Activated CD8-positive, alpha-beta T cell treated with anti-CD3 and anti-CD28 coated beads, Interleukin-2, amount 10 ng/mL, durations not matched to agents 7 days and 5 days (primary cell): Measurements from ENCODE around the gene TRIP13. TPM values are rescaled to one million over a fixed set of nuclear protein-coding genes. Genes with fewer than 3 reads are reported as not detected.

Experiments used
- ATAC-seq: fragments of 150-1000 bp; cut with Tn5 transposase; one replicate; pipeline ENCODE4 v1.10.0; 2021; ENCODE audit warnings: moderate library complexity
- CTCF ChIA-PET: fragments of 350-600 bp; sonication (Branson Sonifier 250); formaldehyde crosslinking; loops from one replicate; lab custom pipeline; 2021; ENCODE audit warnings: antibody characterized with exemption; lab: Charles Lee
- POLR2A ChIA-PET: fragments of 350-600 bp; sonication (Branson Sonifier 250); formaldehyde crosslinking; loops from one replicate; lab custom pipeline; 2021; ENCODE audit warnings: antibody characterized with exemption; lab: Charles Lee
- DNase-seq: peaks from one replicate; pipeline ENCODE4 v3.0.0-alpha.2; 2020
- H3K27ac Mint-ChIP-seq: one replicate; pipeline ENCODE4 v1.8.0; 2021; ENCODE audit warnings: mild to moderate bottlenecking, mixed read lengths
- H3K27me3 Mint-ChIP-seq: one replicate; pipeline ENCODE4 v1.8.0; 2021; ENCODE audit warnings: low read depth, mixed read lengths
- H3K36me3 Mint-ChIP-seq: one replicate; pipeline ENCODE4 v1.8.0; 2021; ENCODE audit warnings: low read depth, mixed read lengths
- H3K4me1 Mint-ChIP-seq: one replicate; pipeline ENCODE4 v1.8.0; 2021; ENCODE audit warnings: low read depth, mixed read lengths
- H3K4me3 Mint-ChIP-seq: one replicate; pipeline ENCODE4 v1.8.0; 2021; ENCODE audit warnings: mild to moderate bottlenecking, mixed read lengths
- H3K9me3 Mint-ChIP-seq: one replicate; pipeline ENCODE4 v1.8.0; 2022; ENCODE audit warnings: mixed read lengths; ENCODE audit not compliant: insufficient read depth
- total RNA-seq, 2 experiments: library from RNA; stranded (reverse); gene quantifications; one replicate each; pipeline ENCODE4 v1.2.3, GENCODE V29; 2021

TRIP13 gene
- total RNA-seq, 2 experiments from 2014 or later, result 38.6 to 42.6 TPM

DNA sequence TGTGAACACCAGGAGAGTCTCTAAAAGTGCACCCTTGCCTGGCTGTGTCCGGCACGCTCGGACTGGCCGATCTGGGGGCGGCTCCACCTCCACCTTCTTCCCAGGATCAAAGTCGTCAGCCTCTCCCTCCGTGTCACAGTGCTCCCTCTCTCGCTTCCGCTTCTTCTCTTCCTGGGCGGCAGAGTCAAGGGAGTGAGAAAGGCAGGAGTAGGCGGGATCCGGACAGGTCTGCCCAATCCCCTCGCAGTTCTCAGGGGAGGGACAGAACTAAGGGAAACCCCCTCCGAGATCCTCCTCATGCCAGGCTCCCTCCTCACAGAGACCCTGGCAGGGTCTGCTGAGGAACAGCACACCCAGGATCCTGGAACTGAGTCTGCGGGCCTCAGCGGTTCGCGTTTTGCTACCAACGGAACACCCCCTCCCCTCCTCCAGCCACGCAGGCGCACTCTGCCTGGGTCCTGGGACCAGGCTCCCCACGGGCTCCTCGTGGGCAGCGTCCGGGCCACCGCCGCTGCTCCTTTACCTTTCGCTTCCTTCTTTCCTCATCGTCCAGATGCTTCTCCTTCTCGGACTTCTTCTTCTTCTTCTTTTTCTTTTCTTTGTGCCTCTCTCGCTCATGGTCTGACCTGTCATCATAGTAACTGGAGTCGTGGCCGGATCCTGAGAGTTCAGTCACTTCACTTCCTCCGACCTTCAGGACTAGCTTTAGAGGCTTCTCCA lies 1.4 kb upstream of the TRIP13 start:
- Mint-ChIP-seq H3K27ac (peak overlapping the region; percentile 93), H3K4me3 (peak overlapping the region; percentile 90), H3K9me3 (no peaks in the 10 kb centered on the region), H3K36me3 (peaks cover 76% of the 10 kb centered on the region), H3K27me3 (no peaks in the 10 kb centered on the region), H3K4me1 (peaks cover 43% of the 10 kb centered on the region)
- DNase-seq (no peak), ATAC-seq (no peak)
- POLR2A ChIA-PET, result interaction anchor here (0.9 kb wide), 1 partner anchor 17 kb away, joined by 4 read pairs; no protein-coding TSS in a partner anchor
- CTCF ChIA-PET, result interaction anchor here (1.5 to 3.4 kb wide), 2 partner anchors 11 to 219 kb away, joined by 4 to 22 read pairs; no protein-coding TSS in a partner anchor

DNA sequence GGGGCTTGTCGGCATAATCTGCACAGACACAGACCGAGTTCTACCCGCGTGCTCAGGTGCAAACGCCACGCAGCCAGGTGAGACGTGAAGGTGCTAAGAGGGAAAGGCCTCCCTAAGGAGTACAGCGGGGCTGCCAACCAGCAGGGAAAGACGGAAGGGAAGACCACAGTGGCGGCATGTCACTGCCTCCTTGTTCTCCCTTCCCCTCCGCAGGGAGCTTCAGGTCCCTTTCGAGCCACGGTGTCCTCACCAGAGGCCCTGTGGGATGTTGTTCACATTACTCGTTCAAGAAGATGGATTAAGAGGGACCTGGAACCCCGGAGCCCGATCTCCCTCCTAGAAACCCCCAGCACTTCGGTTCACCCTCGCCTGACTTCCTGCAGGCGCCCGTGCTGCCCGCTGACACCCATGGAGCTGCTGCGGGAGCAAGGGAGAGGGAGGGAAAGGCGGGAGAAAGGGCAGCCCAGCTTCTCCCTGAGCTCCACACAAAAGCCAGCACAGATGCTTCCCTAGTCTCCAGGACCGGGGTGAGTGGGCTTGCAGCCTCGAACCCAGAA lies 769 bp upstream of the TRIP13 start:
- DNase-seq (no peak), ATAC-seq (peak; percentile 22)
- no peaks in the 10 kb centered on the region for H3K9me3 Mint-ChIP-seq
- POLR2A ChIA-PET, result interaction anchor here (0.9 to 1.7 kb wide), 2 partner anchors 10 to 17 kb away, joined by 4 to 5 read pairs; no protein-coding TSS in a partner anchor
- no peaks in the 10 kb centered on the region for H3K27me3 Mint-ChIP-seq
- H3K36me3 Mint-ChIP-seq, result peaks cover 76% of the 10 kb centered on the region
- peak overlapping the region; percentile 93 for H3K27ac Mint-ChIP-seq
- H3K4me3 Mint-ChIP-seq, result peak overlapping the region; percentile 90
- CTCF ChIA-PET, result interaction anchor here (1.5 to 3.4 kb wide), 2 partner anchors 10 to 219 kb away, joined by 4 to 22 read pairs; no protein-coding TSS in a partner anchor
- peaks cover 45% of the 10 kb centered on the region for H3K4me1 Mint-ChIP-seq

DNA sequence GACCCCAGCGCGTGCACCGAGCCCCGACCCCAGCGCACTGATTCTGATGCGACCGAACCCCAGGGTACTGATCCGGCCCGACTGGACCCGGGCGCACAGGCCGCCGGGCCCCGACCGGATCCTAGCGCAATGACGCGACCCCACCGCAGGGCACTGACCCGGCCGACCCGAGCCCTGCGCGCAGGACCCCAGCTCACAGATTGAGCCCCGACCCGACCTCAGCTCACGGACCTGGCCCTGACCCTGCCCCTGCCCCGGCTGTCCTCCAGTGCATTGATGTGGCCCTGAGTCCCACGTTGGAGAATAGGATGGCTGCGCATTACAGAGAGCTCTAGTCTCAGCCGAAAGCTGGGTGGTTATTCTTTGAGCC lies 438 bp downstream of the TRIP13 start:
- peak overlapping the region; percentile 90 for H3K4me3 Mint-ChIP-seq
- ChIA-PET CTCF (interaction anchor here (0.7 to 3.4 kb wide), 5 partner anchors 9 to 247 kb away, joined by 3 to 22 read pairs (median 4); no protein-coding TSS in a partner anchor), POLR2A (interaction anchor here (0.6 to 1.7 kb wide), 4 partner anchors 9 to 554 kb away, joined by 3 to 5 read pairs (median 4); no protein-coding TSS in a partner anchor)
- DNase-seq (no peak), ATAC-seq (peak; percentile 21)
- H3K27ac Mint-ChIP-seq, result peak overlapping the region; percentile 82
- H3K4me1 Mint-ChIP-seq, result peaks cover 45% of the 10 kb centered on the region
- H3K9me3 Mint-ChIP-seq, result no peaks in the 10 kb centered on the region
- H3K36me3 Mint-ChIP-seq, result peaks cover 65% of the 10 kb centered on the region
- H3K27me3 Mint-ChIP-seq, result no peaks in the 10 kb centered on the region

DNA sequence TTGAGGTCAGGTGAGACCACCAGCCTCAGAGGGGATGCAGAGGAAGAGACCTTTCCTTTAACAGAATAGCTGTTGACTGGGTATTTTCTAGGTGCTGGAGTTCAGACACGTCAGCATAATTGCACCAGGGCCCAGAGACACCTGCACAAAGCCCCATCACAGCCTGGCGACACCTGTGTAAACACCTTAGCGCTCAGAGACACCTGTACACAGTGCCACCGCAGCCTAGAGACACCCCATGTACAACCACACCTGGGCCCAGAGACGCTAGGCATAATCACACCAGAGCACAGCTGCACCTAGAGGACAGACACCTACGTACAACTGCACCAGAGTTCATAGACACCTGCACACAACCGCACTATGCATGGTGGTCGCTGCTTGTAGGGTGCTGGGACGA lies 1.0 kb downstream of the TRIP13 start:
- H3K27ac Mint-ChIP-seq, result peak overlapping the region; percentile 82
- H3K36me3 Mint-ChIP-seq, result peaks cover 59% of the 10 kb centered on the region
- ChIA-PET CTCF (interaction anchor here (0.7 to 3.4 kb wide), 3 partner anchors 8 to 247 kb away, joined by 3 to 22 read pairs (median 6); no protein-coding TSS in a partner anchor), POLR2A (interaction anchor here (0.6 to 1.7 kb wide), 3 partner anchors 8 to 554 kb away, joined by 3 to 5 read pairs (median 4); no protein-coding TSS in a partner anchor)
- no peaks in the 10 kb centered on the region for H3K27me3 Mint-ChIP-seq
- ATAC-seq (no peak), DNase-seq (no peak)
- peaks cover 40% of the 10 kb centered on the region for H3K4me1 Mint-ChIP-seq
- H3K4me3 Mint-ChIP-seq, result peak overlapping the region; percentile 90
- no peaks in the 10 kb centered on the region for H3K9me3 Mint-ChIP-seq

DNA sequence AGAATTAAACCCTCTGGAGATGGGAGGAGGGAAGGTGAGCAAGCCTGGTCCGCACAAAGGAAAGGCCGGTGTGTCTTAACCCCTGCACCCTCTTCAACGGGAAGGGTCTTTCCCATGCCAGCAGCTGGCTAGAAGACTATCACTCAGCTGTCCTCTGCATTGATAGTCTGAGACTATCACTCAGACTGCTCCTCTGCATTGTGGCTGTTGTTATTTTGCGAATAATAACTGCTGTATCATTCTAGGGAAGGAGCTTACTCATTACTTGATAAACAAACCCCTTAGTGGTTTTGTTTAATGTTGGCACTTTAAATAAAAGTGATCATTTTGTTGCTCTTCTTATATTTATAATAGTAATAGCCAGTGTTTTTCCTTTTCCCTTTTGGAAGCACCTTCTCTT lies 8.1 kb downstream of the TRIP13 start:
- POLR2A ChIA-PET, result no interaction called here

DNA sequence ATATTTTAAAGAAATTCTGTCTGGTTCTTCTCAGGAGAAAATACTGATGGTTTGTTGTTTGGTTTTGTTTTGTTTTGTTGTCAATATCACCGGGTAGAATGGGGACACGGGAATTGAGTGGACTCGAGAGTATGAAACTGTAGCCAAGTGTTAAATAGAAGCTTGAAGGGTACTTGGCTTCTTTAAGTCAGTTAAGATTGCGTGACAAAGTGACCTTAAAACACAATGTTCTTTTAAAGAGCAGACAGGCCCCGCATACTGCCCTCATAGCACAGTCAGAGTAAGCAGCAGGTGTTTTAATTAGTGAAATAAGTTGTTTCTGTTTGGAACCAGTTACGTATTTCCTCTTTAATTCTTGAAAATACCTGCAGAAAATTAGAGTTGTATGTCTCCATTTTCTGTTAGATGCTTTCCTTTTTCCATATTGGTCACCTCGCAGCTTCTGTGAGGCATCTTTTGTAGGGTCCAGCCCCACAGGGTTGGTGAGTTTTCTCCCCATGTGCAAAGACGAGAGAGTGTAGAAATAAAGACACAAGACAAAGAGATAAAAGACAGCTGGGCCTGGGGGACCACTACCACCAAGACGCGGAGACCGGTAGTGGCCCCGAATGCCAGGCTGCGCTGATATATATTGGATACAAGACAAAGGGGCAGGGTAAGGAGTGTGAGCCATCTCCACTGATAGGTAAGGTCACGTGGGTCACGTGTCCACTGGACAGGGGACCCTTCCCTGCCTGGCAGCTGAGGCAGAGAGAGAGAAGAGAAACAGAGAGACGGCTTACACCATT lies 9.6 kb downstream of the TRIP13 start:
- DNase-seq (no peak), ATAC-seq (no peak)
- ChIA-PET CTCF (interaction anchor here (0.6 to 4.0 kb wide), 7 partner anchors 8 to 229 kb away, joined by 3 to 22 read pairs (median 5); partner anchors contain the start of genes BRD9 and TRIP13), POLR2A (interaction anchor here (1.2 kb wide), 1 partner anchor 9 kb away, joined by 5 read pairs; the partner anchor contains the start of genes BRD9 and TRIP13)
- Mint-ChIP-seq H3K9me3 (no peaks in the 10 kb centered on the region), H3K36me3 (peaks cover 29% of the 10 kb centered on the region), H3K4me3 (no peak overlapping the region), H3K27ac (no peak overlapping the region), H3K4me1 (no peaks in the 10 kb centered on the region), H3K27me3 (no peaks in the 10 kb centered on the region)

More for the DNA sequence above, 8.1 kb downstream of the TRIP13 start:
- H3K27ac Mint-ChIP-seq, result no peak overlapping the region
- no peaks in the 10 kb centered on the region for H3K9me3 Mint-ChIP-seq
- H3K4me3 Mint-ChIP-seq, result no peak overlapping the region
- H3K27me3 Mint-ChIP-seq, result no peaks in the 10 kb centered on the region
- ATAC-seq (no peak), DNase-seq (no peak)
- H3K4me1 Mint-ChIP-seq, result peaks cover 3% of the 10 kb centered on the region
- H3K36me3 Mint-ChIP-seq, result peaks cover 36% of the 10 kb centered on the region
- CTCF ChIA-PET, result interaction anchor here (1.3 to 4.0 kb wide), 3 partner anchors 8 to 23 kb away, joined by 3 to 22 read pairs (median 5); partner anchors contain the start of genes BRD9 and TRIP13

DNA sequence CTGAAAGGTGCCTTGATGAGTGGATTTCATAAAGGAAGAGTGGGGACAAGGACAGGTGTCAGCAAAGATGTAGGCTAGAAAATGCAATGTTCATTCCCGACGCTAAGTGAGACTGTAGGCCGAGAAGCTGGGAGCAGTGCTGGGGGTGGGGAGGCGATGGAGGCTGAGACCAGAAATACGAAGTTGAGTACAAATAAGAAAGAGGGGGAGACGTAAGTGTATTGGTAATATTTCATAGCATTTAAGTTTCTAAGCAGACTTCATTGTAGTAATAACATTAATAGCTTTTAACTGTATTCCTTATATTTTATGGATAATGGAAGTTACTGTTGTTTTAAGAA lies 11.0 kb downstream of the TRIP13 start:
- no peak for DNase-seq
- Mint-ChIP-seq H3K4me3 (no peak overlapping the region), H3K27me3 (no peaks in the 10 kb centered on the region), H3K9me3 (no peaks in the 10 kb centered on the region), H3K27ac (no peak overlapping the region), H3K4me1 (no peaks in the 10 kb centered on the region), H3K36me3 (peaks cover 34% of the 10 kb centered on the region)
- ChIA-PET CTCF (interaction anchor here (1.7 to 4.0 kb wide), 3 partner anchors 9 to 231 kb away, joined by 4 to 22 read pairs (median 6); partner anchors contain the start of genes BRD9 and TRIP13), POLR2A (no interaction called here)
- ATAC-seq, result no peak

DNA sequence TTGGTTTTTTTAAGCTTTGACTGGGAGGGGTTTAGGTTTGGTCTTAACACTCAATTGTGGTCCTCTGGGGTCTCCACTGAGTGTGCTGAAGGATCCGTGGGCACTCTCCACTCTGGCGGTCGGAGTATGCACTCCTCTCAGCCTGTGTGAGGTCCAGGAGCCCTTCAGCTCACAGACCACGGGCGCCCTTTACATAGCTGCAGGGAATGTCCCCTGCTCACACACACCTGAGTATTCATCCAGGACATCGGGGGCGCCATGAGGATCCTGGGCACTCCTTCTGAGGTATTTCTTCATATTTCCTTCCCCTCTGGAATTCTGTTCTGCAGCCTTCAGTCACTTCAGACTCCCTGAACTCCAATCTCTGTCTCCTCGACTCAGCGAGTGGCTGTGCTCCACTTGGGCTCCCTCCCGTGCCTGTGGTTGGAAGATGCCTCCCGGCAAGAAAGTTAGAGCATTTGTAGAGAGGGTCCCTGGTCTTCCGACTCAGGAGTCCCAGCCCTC lies 12.5 kb downstream of the TRIP13 start:
- Mint-ChIP-seq H3K36me3 (peaks cover 40% of the 10 kb centered on the region), H3K27ac (no peak overlapping the region)
- CTCF ChIA-PET, result interaction anchor here (0.8 to 1.7 kb wide), 4 partner anchors 11 to 263 kb away, joined by 3 to 6 read pairs (median 4); partner anchors contain the start of genes BRD9 and TRIP13

DNA sequence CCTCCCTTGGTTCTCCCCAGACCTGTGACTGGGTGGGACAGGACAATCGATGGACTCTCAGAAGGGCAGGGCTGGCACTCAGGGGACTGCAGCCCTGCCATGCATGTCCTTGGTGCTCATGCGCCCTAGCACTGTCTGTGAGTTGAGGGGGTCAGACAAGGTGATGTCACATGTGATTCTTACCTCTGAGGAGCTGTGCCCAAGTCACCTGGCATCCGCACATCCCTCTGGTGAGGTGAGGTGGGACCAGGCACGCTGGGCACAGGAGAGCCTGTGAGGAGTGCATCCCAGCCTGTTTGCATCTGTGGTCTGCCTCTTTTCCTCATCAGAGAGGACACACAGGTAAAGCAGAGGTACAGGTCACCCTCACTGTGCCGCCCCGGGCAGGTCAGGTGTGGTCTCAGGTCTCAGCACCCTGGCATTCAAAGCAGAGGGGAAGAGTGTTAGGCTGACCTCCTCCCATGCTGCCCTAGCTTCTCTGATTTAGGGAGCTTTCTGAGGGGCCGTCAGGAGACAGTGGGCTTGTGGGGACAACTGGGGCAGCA lies 14.8 kb downstream of the TRIP13 start:
- CTCF ChIA-PET, result no interaction called here
- POLR2A ChIA-PET, result no interaction called here
- Mint-ChIP-seq H3K36me3 (peaks cover 37% of the 10 kb centered on the region), H3K27me3 (no peaks in the 10 kb centered on the region), H3K4me3 (no peak overlapping the region), H3K27ac (no peak overlapping the region), H3K4me1 (no peaks in the 10 kb centered on the region), H3K9me3 (no peaks in the 10 kb centered on the region)
- DNase-seq, result no peak
- no peak for ATAC-seq

More for the DNA sequence above, 12.5 kb downstream of the TRIP13 start:
- ATAC-seq, result no peak
- no peak for DNase-seq
- POLR2A ChIA-PET, result no interaction called here
- Mint-ChIP-seq H3K4me1 (no peaks in the 10 kb centered on the region), H3K9me3 (no peaks in the 10 kb centered on the region), H3K27me3 (no peaks in the 10 kb centered on the region), H3K4me3 (no peak overlapping the region)

DNA sequence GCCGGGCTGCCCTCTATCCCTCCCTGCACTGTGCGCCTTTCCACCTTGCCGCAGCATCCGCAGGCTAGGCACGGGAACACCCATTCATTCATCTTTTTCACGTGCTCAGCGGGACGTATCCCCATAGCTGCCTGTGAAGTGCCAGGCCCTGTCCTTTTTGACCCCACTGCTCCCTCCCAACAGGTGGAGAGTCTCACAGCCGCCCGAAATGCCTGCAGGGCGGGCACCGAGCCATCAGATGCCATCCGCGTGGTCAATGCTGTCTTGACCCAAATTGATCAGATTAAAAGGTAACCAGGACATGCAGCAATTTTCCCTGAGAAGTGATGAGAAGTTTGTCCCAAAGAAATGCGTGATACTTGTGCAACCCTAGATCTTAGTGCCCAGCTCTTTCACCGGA lies 15.5 kb downstream of the TRIP13 start:
- Mint-ChIP-seq H3K9me3 (no peaks in the 10 kb centered on the region), H3K4me1 (no peaks in the 10 kb centered on the region), H3K27me3 (no peaks in the 10 kb centered on the region), H3K27ac (no peak overlapping the region), H3K36me3 (peaks cover 38% of the 10 kb centered on the region), H3K4me3 (no peak overlapping the region)
- ATAC-seq, result no peak
- no peak for DNase-seq
- ChIA-PET POLR2A (interaction anchor here (1.3 kb wide), 1 partner anchor 15 kb away, joined by 4 read pairs; the partner anchor contains the start of gene TRIP13), CTCF (no interaction called here)
